ENCODE data around the gene TMEM120A. TPM values are rescaled to one million over a fixed set of nuclear protein-coding genes. Genes with fewer than 3 reads are reported as not detected.

The TMEM120A gene
- polyA plus RNA-seq, 1 donor (not counting 4 experiments of a cell fraction or from before 2014, with no cell fraction given): 47.0 TPM

- Histone ChIP-seq H3K4me3 (ENCODE audit: control insufficient read depth in 2 of 3, extremely low read depth in 1 of 3, insufficient read depth in 2 of 3, low read depth in 1 of 3, low read length in 3 of 3) (no peak overlapping the region), H3K9ac (ENCODE audit: control insufficient read depth, extremely low read depth, insufficient read depth, low read length) (no peak overlapping the region), H3K4me1 (ENCODE audit: control insufficient read depth, extremely low read depth, insufficient read depth, low read length) (peaks cover 8% of the 10 kb centered on the region), H3K36me3 (ENCODE audit: control insufficient read depth in 2 of 2, extremely low read depth in 1 of 2, insufficient read depth in 2 of 2, low read length in 2 of 2) (peaks cover 0 to 6% of the 10 kb centered on the region in 2 experiments), H3K27me3 (ENCODE audit: control insufficient read depth, extremely low read depth, insufficient read depth, low read length) (no peaks in the 10 kb centered on the region), H3K9me3 (ENCODE audit: control insufficient read depth, low read depth, low read length) (no peaks in the 10 kb centered on the region), H3K27ac (ENCODE audit: control insufficient read depth, insufficient read depth, low read length) (no peak overlapping the region), H3K9me1 (ENCODE audit: control insufficient read depth, extremely low read depth, insufficient read depth, low read length) (peaks cover 2% of the 10 kb centered on the region), H4K20me1 (ENCODE audit: control insufficient read depth, extremely low read depth, insufficient read depth, low read length) (no peaks in the 10 kb centered on the region), H3K4me2 (ENCODE audit: control insufficient read depth, extremely low read depth, insufficient read depth, low read depth, low read length) (no peak overlapping the region), H3K79me2 (ENCODE audit: control insufficient read depth, insufficient read depth, low read length) (peaks cover 7% of the 10 kb centered on the region), H2AFZ (ENCODE audit: control insufficient read depth, low read length) (no peak overlapping the region)
- dilution Hi-C loops (cut with MboI; ENCODE audit: extremely low pct_ligation_motif_present, low sequenced_read_pairs): no loop called here
- DNase-seq (ENCODE audit: low read depth, low spot score) (no peak), FAIRE-seq (no peak)
- TF ChIP-seq EZH2 (IDR thresholded peaks at IDR 0.05; ENCODE audit: low read length): no peak
- TF ChIP-seq CTCF (optimal IDR thresholded peaks at IDR 0.05 in 1 of 3, IDR thresholded peaks at IDR 0.05 in 1 of 3, conservative IDR thresholded peaks at IDR 0.05 in 1 of 3; ENCODE audit: extremely low read depth in 1 of 3, insufficient read depth in 2 of 3, low read length in 3 of 3): no peak
Observed at GRCh38 chr7:75950111-75950681, 44.2 kb downstream of the TMEM120A start.

DNA sequence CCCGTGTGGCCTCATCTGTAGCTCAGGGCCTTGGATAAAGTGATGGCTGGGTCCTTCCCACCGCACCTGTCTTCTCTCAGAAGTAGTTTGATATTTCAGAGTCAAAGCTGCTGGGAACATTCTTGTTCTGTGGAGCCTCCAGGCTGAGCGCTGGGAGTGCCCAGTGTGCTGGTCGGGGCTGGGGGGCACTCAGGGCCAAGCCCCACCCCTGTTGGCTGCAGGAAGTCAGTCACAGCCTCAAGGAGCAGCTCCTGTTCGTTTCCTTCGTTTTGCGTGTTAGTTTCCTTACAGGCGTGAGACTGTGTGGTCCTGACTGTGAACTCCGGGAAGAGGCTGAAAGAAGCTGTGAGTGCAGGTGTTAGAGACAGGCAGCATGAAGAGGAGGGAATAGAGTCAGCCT lies 46.2 kb downstream of the TMEM120A start:
- DNase-seq (ENCODE audit: low read depth, low spot score) (no peak), FAIRE-seq (no peak)
- H4K20me1 ChIP-seq (ENCODE audit: control insufficient read depth, extremely low read depth, insufficient read depth, low read length): no peaks in the 10 kb centered on the region
- no peaks in the 10 kb centered on the region for H3K27me3 ChIP-seq (ENCODE audit: control insufficient read depth, extremely low read depth, insufficient read depth, low read length)
- dilution Hi-C loops (cut with MboI; ENCODE audit: extremely low pct_ligation_motif_present, low sequenced_read_pairs): no loop called here
- H3K79me2 ChIP-seq (ENCODE audit: control insufficient read depth, insufficient read depth, low read length): peaks cover 7% of the 10 kb centered on the region
- no peak overlapping the region for H3K4me3 ChIP-seq (ENCODE audit: control insufficient read depth in 2 of 3, extremely low read depth in 1 of 3, insufficient read depth in 2 of 3, low read depth in 1 of 3, low read length in 3 of 3)
- H3K9me1 ChIP-seq (ENCODE audit: control insufficient read depth, extremely low read depth, insufficient read depth, low read length): peaks cover 2% of the 10 kb centered on the region
- H2AFZ ChIP-seq (ENCODE audit: control insufficient read depth, low read length): no peak overlapping the region
- H3K4me2 ChIP-seq (ENCODE audit: control insufficient read depth, extremely low read depth, insufficient read depth, low read depth, low read length): no peak overlapping the region
- no peak overlapping the region for H3K27ac ChIP-seq (ENCODE audit: control insufficient read depth, insufficient read depth, low read length)
- H3K4me1 ChIP-seq (ENCODE audit: control insufficient read depth, extremely low read depth, insufficient read depth, low read length): peaks cover 24% of the 10 kb centered on the region
- H3K9ac ChIP-seq (ENCODE audit: control insufficient read depth, extremely low read depth, insufficient read depth, low read length): no peak overlapping the region
- H3K36me3 ChIP-seq (ENCODE audit: control insufficient read depth in 2 of 2, extremely low read depth in 1 of 2, insufficient read depth in 2 of 2, low read length in 2 of 2): no peaks in the 10 kb centered on the region
- H3K9me3 ChIP-seq (ENCODE audit: control insufficient read depth, low read depth, low read length): no peaks in the 10 kb centered on the region
- no peak for TF ChIP-seq CTCF (optimal IDR thresholded peaks at IDR 0.05 in 1 of 3, IDR thresholded peaks at IDR 0.05 in 1 of 3, conservative IDR thresholded peaks at IDR 0.05 in 1 of 3; ENCODE audit: extremely low read depth in 1 of 3, insufficient read depth in 2 of 3, low read length in 3 of 3)
- no peak for TF ChIP-seq EZH2 (IDR thresholded peaks at IDR 0.05; ENCODE audit: low read length)

Data from keratinocyte (primary cell).